Erythroblast (primary cell): ENCODE results near the gene EDIL3.

Experiments used
- GATA1 ChIP-seq: IDR thresholded peaks from 2 replicates; pipeline ENCODE4 v1.6.1; 2011; ENCODE audit warnings: low read depth, mild to moderate bottlenecking, control low read depth, low read length, moderate library complexity
- POLR2A ChIP-seq: IDR thresholded peaks from 2 replicates; pipeline ENCODE4 v1.6.1; 2011; ENCODE audit warnings: mild to moderate bottlenecking, low read length

- TF ChIP-seq POLR2A (no peak), GATA1 (no peak)
Observed at GRCh38 chr5:83988293-83988685, 396.4 kb downstream of the EDIL3 start.
